ENCODE results near the gene AAR2.

AAR2 gene

DNA sequence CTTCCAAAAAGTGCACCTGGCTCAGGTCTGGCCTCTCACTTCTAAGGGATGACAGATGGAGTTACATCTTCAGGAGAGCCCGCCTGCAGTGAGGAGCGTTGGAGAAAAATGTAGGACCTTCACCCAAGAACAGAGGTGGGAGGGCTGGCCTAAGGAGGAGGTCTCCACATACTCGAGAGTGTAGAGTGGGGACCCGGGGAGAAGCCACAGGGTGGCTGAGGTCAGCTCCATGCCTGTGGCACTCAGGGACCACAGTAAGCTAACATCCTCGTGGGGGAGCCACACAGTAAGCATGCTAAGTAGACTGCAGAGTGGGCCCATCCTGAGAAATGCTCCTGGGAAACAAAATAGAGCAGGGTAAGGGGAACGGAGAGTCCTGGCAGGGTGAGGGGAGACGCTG, 24.0 kb downstream of the AAR2 start:
- no peak for FAIRE-seq
- no peak for DNase-seq (ENCODE audit: low spot score)

- no peak for FAIRE-seq
- no peak for DNase-seq (ENCODE audit: low spot score)
Measured at GRCh38 chr20:36261389-36262105, 25.3 kb downstream of the AAR2 start.

DNA sequence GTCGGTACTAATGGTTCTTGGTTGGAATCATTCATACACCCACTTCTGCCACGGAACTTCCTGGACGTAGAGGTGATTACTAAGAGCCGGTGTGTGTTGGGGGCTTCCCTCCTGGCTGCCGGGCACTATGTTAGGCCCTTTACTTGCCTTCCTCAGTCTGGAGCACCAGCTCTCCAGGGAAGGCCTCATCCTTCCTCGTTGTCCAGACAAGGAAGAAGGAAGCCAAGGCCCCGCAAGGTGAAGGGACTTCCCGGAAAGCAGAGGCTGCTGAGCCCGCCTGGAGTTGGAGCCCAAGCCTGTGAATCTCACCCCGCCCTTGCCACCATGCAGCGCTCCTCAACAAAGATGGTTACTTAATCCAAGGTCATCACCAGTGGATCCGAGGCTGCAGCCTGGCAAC, 26.2 kb downstream of the AAR2 start:
- FAIRE-seq: no peak

GRCh38 chr20:36264426-36265246, 28.4 kb downstream of the AAR2 start:
- FAIRE-seq (no peak), DNase-seq (ENCODE audit: low spot score) (no peak)

More for the DNA sequence above, 26.2 kb downstream of the AAR2 start:
- DNase-seq (ENCODE audit: low spot score): no peak

GRCh38 chr20:36266189-36266588, 29.9 kb downstream of the AAR2 start:
- DNase-seq (ENCODE audit: low spot score) (no peak), FAIRE-seq (no peak)

DNA sequence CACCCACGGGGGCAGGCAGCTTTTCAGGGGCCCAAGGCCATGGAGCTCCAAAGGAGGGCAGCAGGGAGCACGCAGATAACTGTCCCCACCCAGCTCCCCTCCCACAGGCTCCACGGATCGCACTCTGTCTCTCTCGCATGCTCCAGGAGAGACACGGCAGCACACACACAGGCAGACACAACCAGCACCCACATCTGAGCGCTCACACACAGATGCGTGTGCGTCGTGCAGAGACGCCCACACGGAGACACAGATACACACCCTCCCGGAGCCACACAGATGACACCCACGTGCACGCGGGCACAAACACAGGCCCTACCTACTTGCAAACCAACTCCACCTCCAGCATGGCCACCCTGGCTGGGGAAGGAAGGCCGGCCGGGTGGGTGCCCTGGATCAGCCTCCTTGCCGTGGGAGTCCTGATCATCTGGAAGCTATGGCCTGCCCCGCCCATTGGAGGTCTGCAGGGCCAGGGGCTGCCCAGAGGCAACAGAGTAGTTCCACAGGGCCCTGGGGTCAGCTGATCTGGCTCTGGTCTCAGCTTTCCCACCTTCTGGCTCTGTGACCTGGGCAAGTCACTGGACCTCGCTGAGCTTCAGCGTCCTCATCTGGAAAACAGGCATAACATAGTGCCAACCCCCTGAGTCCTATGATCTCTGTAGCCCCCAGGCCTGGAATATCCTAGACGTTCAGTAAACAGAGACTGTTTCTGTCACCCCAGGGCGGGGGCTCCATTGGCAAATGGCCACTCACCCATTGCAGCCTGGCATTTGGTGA, 31.5 kb downstream of the AAR2 start:
- no peak for FAIRE-seq
- DNase-seq (ENCODE audit: low spot score): no peak

DNA sequence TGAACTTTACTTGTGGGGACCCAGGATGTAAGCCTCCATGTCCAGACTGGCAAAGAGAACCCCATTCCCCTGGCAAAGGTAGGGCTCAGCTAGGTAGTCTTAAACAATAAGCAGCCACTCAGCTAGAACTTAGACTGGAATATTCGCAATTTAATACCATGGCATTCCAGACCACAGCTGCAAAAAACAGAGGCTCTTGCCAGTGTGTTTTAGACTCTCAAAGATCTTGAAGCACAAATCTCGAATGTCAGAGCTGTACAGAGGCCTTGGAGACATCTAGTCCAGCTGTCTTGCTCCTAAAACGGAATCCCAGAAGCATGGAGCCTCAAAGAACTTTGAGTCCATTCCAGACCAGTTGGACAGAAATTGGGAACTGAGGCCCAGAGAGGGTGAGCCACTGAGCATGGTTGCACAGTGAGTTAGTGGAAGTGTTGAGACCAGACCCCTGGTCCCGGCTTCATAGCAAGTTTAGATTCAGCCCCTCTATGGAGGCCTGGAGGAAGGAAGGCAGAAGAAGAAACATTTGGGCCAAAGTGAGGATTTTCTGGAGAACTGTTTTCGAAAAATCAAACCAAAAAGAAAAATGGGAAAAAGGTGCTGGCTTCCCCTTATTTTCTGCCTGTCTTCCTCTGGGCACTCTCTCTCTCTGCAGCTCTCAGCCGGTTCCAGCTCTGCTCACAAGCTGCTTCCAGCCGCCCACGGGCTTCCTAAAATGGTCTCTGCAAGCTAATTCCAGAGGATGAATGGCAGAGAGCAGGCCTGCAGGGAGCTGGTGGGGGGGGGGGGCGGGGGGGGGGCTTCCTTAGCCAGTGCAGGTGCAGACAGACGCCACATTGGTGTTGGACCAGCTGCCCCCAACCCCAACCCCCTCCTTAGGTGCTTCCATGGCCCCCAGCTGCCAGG, 32.4 kb downstream of the AAR2 start:
- FAIRE-seq: no peak
- no peak for DNase-seq (ENCODE audit: low spot score)

DNA sequence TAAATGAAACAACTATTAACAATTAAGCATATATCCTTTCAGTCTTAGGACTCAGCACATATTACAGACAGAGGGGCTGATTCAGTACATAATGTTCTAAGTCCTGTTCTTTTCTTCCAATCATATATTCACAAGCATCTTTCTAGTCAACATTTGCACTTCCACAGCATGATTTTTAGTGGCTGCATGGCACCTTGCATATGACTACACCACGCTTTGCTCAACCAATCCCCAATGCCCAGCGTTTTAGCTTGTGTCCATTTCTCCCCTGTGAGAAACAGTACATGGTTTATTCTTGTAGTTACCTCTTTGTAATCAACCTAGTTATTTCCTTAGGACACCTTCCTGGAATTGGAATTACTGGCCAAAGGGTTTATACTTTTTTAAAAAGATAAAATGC, 33.2 kb downstream of the AAR2 start:
- FAIRE-seq: no peak

DNA sequence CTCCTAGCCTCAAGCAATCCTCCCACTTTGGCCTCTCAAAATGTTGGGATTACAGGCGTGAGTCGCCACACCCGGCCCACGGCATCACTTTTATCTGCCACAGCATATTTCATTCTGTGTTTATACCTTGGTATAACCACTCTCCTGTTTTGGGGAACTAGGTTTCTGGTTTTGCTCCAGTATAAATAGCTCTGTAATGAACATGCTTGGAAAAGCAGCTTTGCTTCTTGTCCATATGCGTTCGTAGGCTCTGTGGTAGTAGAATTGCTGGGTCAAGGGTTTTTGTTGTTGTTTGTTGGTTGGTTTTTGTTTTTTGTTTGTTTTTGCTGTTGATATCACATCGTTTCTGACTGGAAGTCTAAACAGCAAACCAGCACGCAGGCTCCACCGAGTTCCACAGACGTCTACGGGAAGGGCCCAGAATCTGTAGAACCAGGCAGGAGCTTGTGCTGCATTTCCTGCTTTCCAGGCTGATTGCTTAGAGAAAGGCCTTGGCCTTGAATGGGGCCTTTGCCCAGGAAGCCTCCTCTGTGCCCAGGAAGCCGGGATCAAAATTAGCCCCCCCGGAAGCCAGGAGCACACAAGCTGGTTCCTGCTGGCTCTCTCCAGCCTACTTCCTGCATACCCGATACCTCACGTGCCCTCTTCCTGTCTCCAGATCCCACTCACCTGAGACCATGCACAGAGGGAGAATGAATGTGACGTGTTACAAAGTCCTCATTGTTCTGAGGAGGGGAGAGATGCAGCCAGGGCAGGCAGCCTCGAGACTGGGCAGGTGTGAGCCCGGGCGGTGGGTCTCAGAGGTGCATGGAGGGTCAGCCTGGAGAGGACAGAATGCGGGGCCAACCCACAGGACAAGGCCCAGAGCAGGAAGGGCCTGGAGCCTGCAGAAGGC, 34.7 kb downstream of the AAR2 start:
- DNase-seq (ENCODE audit: low spot score) (no peak), FAIRE-seq (no peak)

More for the DNA sequence above, 33.2 kb downstream of the AAR2 start:
- no peak for DNase-seq (ENCODE audit: low spot score)

GRCh38 chr20:36271639-36272546, 35.6 kb downstream of the AAR2 start:
- FAIRE-seq (no peak), DNase-seq (ENCODE audit: low spot score) (no peak)

DNA sequence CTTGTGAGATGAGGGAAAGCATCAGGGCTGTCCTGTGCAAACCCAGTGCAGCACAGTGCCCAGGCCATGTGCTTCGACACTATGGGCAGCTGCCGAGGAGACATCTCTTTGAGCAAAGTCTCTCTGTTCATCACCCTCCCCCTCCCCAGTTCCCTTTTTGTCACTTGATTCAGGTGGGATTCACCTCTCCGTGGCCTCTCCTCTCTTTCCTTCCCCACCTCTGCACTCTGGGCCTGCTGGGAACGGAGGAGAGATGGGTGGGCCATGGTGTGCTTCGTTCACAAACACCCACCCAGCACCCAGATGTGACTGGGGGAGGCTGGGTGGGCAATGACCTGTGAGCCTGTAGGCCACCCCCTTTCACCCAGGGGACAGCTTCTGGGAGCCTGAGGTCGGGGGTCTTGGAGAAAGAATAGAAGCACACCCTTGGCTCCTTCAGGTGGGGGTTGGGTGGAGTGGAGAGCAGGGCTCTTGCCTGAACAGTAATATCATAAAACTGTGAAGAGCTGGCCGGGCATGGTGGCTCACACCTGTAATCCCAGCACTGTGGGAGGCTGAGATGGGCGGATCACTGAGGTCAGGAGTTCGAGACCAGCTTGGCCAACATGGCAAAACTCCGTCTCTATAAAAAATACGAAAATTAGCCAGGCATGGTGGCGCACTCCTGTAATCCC, 36.4 kb downstream of the AAR2 start:
- no peak for FAIRE-seq
- no peak for DNase-seq (ENCODE audit: low spot score)

GRCh38 chr20:36273414-36274180, 37.3 kb downstream of the AAR2 start:
- DNase-seq (ENCODE audit: low spot score) (peak; percentile 55), FAIRE-seq (no peak)

DNA sequence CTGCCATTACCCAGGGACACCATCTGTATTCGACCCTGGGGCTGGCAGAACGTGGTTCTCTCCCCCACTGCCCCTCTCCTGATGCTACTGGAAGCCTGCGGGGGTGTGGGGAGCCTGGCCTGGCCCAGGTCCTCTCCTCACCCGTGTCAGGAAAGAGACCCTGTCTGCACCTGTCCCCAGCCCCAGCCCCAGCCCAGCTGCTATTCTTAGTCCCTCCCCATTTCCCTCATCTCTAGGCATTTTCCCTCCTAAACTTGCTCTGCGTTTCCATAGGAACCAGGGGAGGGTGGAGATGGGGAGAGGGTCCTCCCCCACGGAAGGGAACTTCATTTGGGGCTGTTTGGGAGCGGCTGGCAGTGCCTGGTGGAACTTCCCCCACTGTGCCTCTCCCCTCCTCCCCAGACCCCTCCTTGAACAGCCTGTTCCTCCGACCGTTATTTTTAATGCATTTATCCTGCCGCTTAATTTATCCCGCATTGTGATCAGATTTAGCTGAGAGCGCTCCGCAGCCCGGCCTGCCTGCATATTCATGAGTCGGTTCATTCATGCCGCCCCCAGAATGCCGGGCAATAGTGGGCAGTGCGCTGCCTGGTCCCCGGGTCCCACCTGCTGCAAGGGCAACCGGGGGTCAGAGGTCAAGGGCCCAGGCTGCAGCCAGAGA, 38.0 kb downstream of the AAR2 start:
- DNase-seq (ENCODE audit: low spot score) (no peak), FAIRE-seq (no peak)

GRCh38 chr20:36275011-36275410, 38.7 kb downstream of the AAR2 start:
- DNase-seq (ENCODE audit: low spot score) (no peak), FAIRE-seq (no peak)

- DNase-seq (ENCODE audit: low spot score) (no peak), FAIRE-seq (no peak)
Measured at GRCh38 chr20:36275441-36276189, 39.3 kb downstream of the AAR2 start.

GRCh38 chr20:36277546-36277945, 41.3 kb downstream of the AAR2 start:
- FAIRE-seq: no peak
- no peak for DNase-seq (ENCODE audit: low spot score)
